Prostate gland (tissue), 2 donors: ENCODE results near the gene CD47. TPM values are rescaled to one million over a fixed set of nuclear protein-coding genes. Genes with fewer than 3 reads are reported as not detected.

Source experiments
- DNase-seq: peaks from one replicate; pipeline ENCODE4 v3.0.0-alpha.2; 2019; ENCODE audit warnings: low spot score
- H3K27ac ChIP-seq, 2 donors: fragments of 200-600 bp; sonication (generic); 2 replicates each; pipeline ENCODE4 v1.5.1; 2017 to 2019
- H3K27me3 ChIP-seq: fragments of 200-600 bp; sonication (generic); replicated peaks from 2 replicates; pipeline ENCODE4 v1.5.1; 2019; ENCODE audit not compliant: insufficient read depth
- H3K36me3 ChIP-seq, 2 donors: fragments of 200-600 bp; sonication (generic); 1 replicate in 1 of 2; 2 replicates in 1 of 2; pipeline versions ENCODE4 v1.5.1 to v1.8.1; 2017 to 2019
- H3K4me1 ChIP-seq: fragments of 200-600 bp; sonication (generic); replicated peaks from 2 replicates; pipeline ENCODE4 v1.5.1; 2019
- H3K4me3 ChIP-seq, 2 donors: fragments of 200-600 bp; sonication (generic); 2 replicates each; pipeline ENCODE4 v1.5.1; 2017 to 2019
- H3K9me3 ChIP-seq: fragments of 200-600 bp; sonication (generic); 2 replicates; pipeline ENCODE4 v1.5.1; 2017
- CTCF ChIP-seq, 4 experiments: fragments of 200-600 bp in 2 of 4; fragments of 450-650 bp in 2 of 4; sonication (generic) in 2 of 4; IDR thresholded peaks; 1 replicate in 3 of 4; 2 replicates in 1 of 4; pipeline ENCODE4 v1.5.1; 2016 to 2019; ENCODE audit warnings: antibody characterized with exemption in 4 of 4, mild to moderate bottlenecking in 2 of 4, moderate library complexity in 2 of 4
- POLR2A ChIP-seq: fragments of 450-650 bp; IDR thresholded peaks from one replicate; pipeline ENCODE4 v1.6.1; 2016; ENCODE audit warnings: antibody characterized with exemption, mild to moderate bottlenecking
- POLR2AphosphoS5 ChIP-seq: sonication (generic); formaldehyde crosslinking; IDR thresholded peaks from one replicate; pipeline ENCODE4 v1.6.1; 2017; ENCODE audit warnings: antibody characterized with exemption
- WGBS: methylation state at CpG from one replicate; pipeline ENCODE4 v1.1.5; 2018; 5-methylcytosine and 5-hydroxymethylcytosine counted together
- intact Hi-C: fragments of 100-400 bp; cut with DNase I; formaldehyde crosslinking; loops from one replicate; pipeline ENCODE4 v1.14.2; 2022
- total RNA-seq, 2 donors: library from RNA; depleted of rRNA; stranded (reverse); fragments of >200 nt; gene quantifications; one replicate each; pipeline ENCODE4 v1.1.0, GENCODE V29; 2016

The CD47 gene
- total RNA-seq, 2 donors from 2014 or later = 90.1 to 197 TPM

DNA sequence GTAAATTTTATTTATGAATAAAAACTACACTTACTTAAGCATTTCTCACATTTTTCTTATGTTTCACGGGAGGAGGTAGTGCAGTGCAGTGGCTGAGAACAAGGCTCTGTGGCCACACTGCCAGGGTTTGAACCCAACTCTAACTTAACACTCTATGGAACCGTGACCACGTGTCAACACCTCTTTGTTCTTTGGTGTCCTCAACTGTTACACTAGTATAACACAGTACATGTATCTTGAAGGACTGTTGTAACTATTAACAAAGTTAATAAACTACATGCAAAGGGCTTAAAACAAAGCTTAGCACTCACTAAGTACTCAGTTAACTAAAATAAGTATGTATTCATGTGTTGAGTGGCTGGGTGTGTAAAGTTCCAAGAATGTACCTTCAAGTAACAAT is 19.5 kb downstream of the CD47 start:
- H3K9me3 ChIP-seq = no peaks in the 10 kb centered on the region
- TF ChIP-seq POLR2AphosphoS5 (no peak), POLR2A (no peak), CTCF (IDR thresholded peaks at IDR 0.05) (no peak)
- H3K27ac ChIP-seq = no peak overlapping the region
- no peaks in the 10 kb centered on the region for H3K27me3 ChIP-seq
- DNase-seq = no peak
- no peaks in the 10 kb centered on the region for H3K36me3 ChIP-seq
- H3K4me3 ChIP-seq = no peak overlapping the region
- 84% methylated on average over 3 of the region's 3 CpGs for WGBS
- intact Hi-C loops = no loop called here
- no peaks in the 10 kb centered on the region for H3K4me1 ChIP-seq

GRCh38 chr3:108070356-108070755 is 20.5 kb downstream of the CD47 start:
- no peak overlapping the region for H3K27ac ChIP-seq
- no peaks in the 10 kb centered on the region for H3K36me3 ChIP-seq
- no peaks in the 10 kb centered on the region for H3K4me1 ChIP-seq
- TF ChIP-seq POLR2AphosphoS5 = no peak
- TF ChIP-seq POLR2A = no peak
- no peak for TF ChIP-seq CTCF (IDR thresholded peaks at IDR 0.05)
- intact Hi-C loops = no loop called here
- H3K27me3 ChIP-seq = no peaks in the 10 kb centered on the region
- no peak overlapping the region for H3K4me3 ChIP-seq
- no peaks in the 10 kb centered on the region for H3K9me3 ChIP-seq
- no peak for DNase-seq
- WGBS = 77% methylated on average over 6 of the region's 6 CpGs

- TF ChIP-seq POLR2AphosphoS5 (peak; percentile 78), POLR2A (no peak)
- peak overlapping the region; percentile 78 for H3K27ac ChIP-seq
- no peak overlapping the region for H3K4me3 ChIP-seq
- H3K27me3 ChIP-seq = no peaks in the 10 kb centered on the region
- no peaks in the 10 kb centered on the region for H3K36me3 ChIP-seq
- H3K4me1 ChIP-seq = no peaks in the 10 kb centered on the region
- no peaks in the 10 kb centered on the region for H3K9me3 ChIP-seq
- WGBS = 5% methylated on average over 1 of the region's 1 CpG
- intact Hi-C loops = no loop called here
- peak; percentile 64 for DNase-seq
These were observed 23.1 kb downstream of the CD47 start for GRCh38 chr3:108067768-108068167.

- no peaks in the 10 kb centered on the region for H3K4me1 ChIP-seq
- H3K4me3 ChIP-seq = no peak overlapping the region
- no peaks in the 10 kb centered on the region for H3K36me3 ChIP-seq
- no peaks in the 10 kb centered on the region for H3K27me3 ChIP-seq
- no peak overlapping the region for H3K27ac ChIP-seq
- intact Hi-C loops = no loop called here
- DNase-seq = no peak
- no peak for TF ChIP-seq CTCF (IDR thresholded peaks at IDR 0.05)
- no peak for TF ChIP-seq POLR2AphosphoS5
- TF ChIP-seq POLR2A = no peak
- no peaks in the 10 kb centered on the region for H3K9me3 ChIP-seq
These were observed 25.7 kb downstream of the CD47 start for GRCh38 chr3:108065096-108065495.

DNA sequence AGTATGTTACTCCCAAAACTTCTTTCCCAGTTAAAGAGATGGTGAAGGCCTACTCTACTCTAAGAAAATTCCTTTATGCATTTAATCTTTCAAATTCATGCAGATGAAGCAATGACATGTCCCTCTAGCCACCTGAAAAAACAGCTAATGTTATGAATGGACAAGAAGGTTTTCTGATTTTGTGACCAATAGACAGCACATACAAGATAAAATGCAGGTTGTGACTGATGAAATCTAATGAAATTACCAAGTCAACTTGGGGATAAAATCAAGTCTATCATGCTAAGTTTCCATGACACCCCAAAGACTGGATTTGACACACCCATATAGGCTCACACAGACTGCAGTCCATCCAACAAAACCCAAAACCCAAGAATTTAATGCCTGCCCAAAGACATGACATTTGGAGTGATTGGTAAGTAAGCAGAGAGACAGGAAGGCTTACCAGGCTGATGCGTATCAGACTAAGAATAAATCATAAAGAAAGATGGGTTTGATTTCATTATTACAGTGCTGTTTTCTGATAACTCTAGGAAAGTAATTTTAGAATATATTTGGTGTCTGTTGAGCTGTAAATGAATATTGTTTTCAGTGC is 26.4 kb downstream of the CD47 start:
- Histone ChIP-seq H3K4me3 (no peak overlapping the region), H3K9me3 (no peaks in the 10 kb centered on the region), H3K27me3 (no peaks in the 10 kb centered on the region), H3K27ac (no peak overlapping the region), H3K36me3 (no peaks in the 10 kb centered on the region), H3K4me1 (no peaks in the 10 kb centered on the region)
- intact Hi-C loops = no loop called here
- TF ChIP-seq POLR2A = no peak
- TF ChIP-seq POLR2AphosphoS5 = no peak
- TF ChIP-seq CTCF (IDR thresholded peaks at IDR 0.05) = no peak
- WGBS = 98% methylated on average over 1 of the region's 1 CpG
- DNase-seq = no peak
